Natural killer cell (primary cell): ENCODE data around the gene B4GALT2. TPM values are rescaled to one million over a fixed set of nuclear protein-coding genes. Genes with fewer than 3 reads are reported as not detected.
A peak's percentile ranks its signal among the peaks of the same experiment; 100 is the strongest.

Source experiments
- ATAC-seq, 3 donors: fragments of 150-1000 bp in 2 of 3; fragments of 200-7000 bp in 1 of 3; cut with Tn5 transposase; 1 replicate in 1 of 3; 2 replicates in 2 of 3; pipeline ENCODE4 v1.10.0; 2021; ENCODE audit warnings: mild to moderate bottlenecking in 2 of 3, moderate library complexity in 2 of 3
- DNase-seq, 2 donors: peaks; one replicate each; pipeline versions ENCODE4 v3.0.0 to v3.0.0-alpha.2; 2013 to 2021; ENCODE audit warnings: mixed read lengths in 1 of 2
- H3K27ac ChIP-seq: one replicate; pipeline ENCODE4 v1.5.1; 2013; ENCODE audit warnings: mild to moderate bottlenecking, low read length
- H3K27me3 ChIP-seq: one replicate; pipeline ENCODE4 v1.6.1; 2013; ENCODE audit warnings: low read length; ENCODE audit not compliant: control insufficient read depth, insufficient read depth
- H3K36me3 ChIP-seq: one replicate; pipeline ENCODE4 v1.6.1; 2013; ENCODE audit warnings: low read length; ENCODE audit not compliant: control insufficient read depth, insufficient read depth
- H3K4me1 ChIP-seq: one replicate; pipeline ENCODE4 v1.6.1; 2013; ENCODE audit warnings: low read length; ENCODE audit not compliant: control insufficient read depth, insufficient read depth
- H3K4me3 ChIP-seq: one replicate; pipeline ENCODE4 v1.5.1; 2013; ENCODE audit warnings: low read length
- H3K9me3 ChIP-seq: one replicate; pipeline ENCODE4 v1.6.1; 2013; ENCODE audit warnings: low read length; ENCODE audit not compliant: control insufficient read depth, insufficient read depth
- H3K27ac Mint-ChIP-seq, 2 donors: one replicate each; pipeline ENCODE4 v1.8.0; 2022; ENCODE audit warnings: mild to moderate bottlenecking in 2 of 2, mixed read lengths in 2 of 2, moderate library complexity in 1 of 2
- H3K27me3 Mint-ChIP-seq, 2 donors: one replicate each; pipeline ENCODE4 v1.8.0; 2022; ENCODE audit warnings: low read depth in 2 of 2, mixed read lengths in 2 of 2
- H3K36me3 Mint-ChIP-seq: one replicate; pipeline ENCODE4 v1.8.0; 2022; ENCODE audit warnings: mixed read lengths
- H3K4me1 Mint-ChIP-seq, 2 donors: one replicate each; pipeline ENCODE4 v1.8.0; 2022; ENCODE audit warnings: mixed read lengths in 2 of 2
- H3K4me3 Mint-ChIP-seq: one replicate; pipeline ENCODE4 v1.8.0; 2022; ENCODE audit warnings: mild to moderate bottlenecking, moderate library complexity, mixed read lengths
- H3K9me3 Mint-ChIP-seq, 2 donors: one replicate each; pipeline ENCODE4 v1.8.0; 2022; ENCODE audit warnings: mixed read lengths in 2 of 2
- CTCF ChIP-seq: fragments of 200-600 bp; IDR thresholded peaks from one replicate; pipeline ENCODE4 v1.8.0; 2022; ENCODE audit warnings: antibody characterized with exemption
- WGBS: methylation state at CpG from one replicate; pipeline ENCODE4 v1.1.7; 2013; ENCODE audit warnings: missing lambda C conversion rate; ENCODE audit not compliant: insufficient coverage; 5-methylcytosine and 5-hydroxymethylcytosine counted together
- intact Hi-C: fragments of 100-400 bp; cut with micrococcal nuclease; formaldehyde crosslinking; loops from one replicate; pipeline ENCODE4 v1.14.2; 2022
- total RNA-seq, 4 donors: library from RNA; stranded (reverse); fragments of 120-200 nt in 1 of 4; gene quantifications; one replicate each; pipeline versions ENCODE4 v1.2.3 to v1.2.4, GENCODE V29; 2013 to 2022

Gene B4GALT2
- total RNA-seq, 3 donors from 2014 or later (not counting 1 experiment from before 2014, with no cell fraction given), result 1.5 to 5.5 (median 2.2) TPM

DNA sequence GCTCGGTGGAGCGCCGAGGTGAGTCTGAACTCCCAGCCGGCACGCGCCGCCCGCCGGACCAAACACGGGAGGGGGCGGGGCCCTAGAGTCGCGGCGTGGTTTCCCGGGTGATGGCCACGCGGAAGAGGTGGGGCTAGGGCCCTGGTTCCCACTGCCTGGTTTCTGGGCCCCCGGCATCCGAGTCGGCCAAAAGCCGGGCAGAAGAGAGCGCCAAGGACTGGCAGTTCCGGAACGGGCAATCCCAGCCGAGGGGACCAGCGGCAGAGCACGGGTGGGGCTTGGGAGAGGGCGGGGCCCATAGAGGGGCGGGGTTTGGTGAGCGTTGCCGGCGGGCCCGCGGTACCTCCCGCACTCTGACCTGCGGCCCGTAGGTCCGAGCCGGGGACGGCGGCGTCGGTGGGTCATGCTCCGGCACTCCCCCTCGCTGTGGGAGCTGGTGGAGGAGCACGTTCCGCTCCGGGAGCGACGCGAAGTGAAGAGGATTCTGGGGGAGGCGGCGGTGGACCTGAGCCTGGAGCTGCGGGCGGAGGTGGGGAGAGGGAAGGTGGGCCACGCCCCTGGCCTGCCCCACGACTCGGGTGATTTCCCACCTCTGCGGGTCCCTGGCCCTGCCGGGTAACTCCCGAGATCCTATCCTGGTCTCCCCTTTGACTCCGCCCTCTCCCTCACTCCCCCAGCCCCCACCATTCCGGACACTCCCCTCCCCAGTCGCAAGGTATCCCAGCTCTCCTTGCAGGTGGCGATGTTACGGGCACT, 12.6 kb downstream of the B4GALT2 start, which contains the start of gene CCDC24:
Gene CCDC24, plus strand, starts transcription at position 124 of the 756 bp plus-strand sequence. Its CDS starts 280 bp downstream, at position 404.
- Mint-ChIP-seq H3K9me3 (no peaks in the 10 kb centered on the region), H3K4me3 (peak within 1 kb of the TSS; percentile 93), H3K27ac (peak within 1 kb of the TSS; percentile 37 to 93), H3K27me3 (no peaks in the 10 kb centered on the region), H3K36me3 (no peaks in the 10 kb centered on the region), H3K4me1 (peaks cover 4 to 19% of the 10 kb centered on the region in 2 donors)
- intact Hi-C loops, result loop anchor here (1.0 kb wide), 2 partner anchors 17 to 39 kb away; partner anchors contain the start of gene ATP6V0B
- peak within 1 kb of the TSS; percentile 74 for H3K4me3 ChIP-seq
- H3K36me3 ChIP-seq, result no peaks in the 10 kb centered on the region
- no peak for TF ChIP-seq CTCF
- under 1% methylated on average over 66 of the region's 66 CpGs for WGBS
- peaks cover 16% of the 10 kb centered on the region for H3K4me1 ChIP-seq
- peak; percentile 80 to 83 for DNase-seq
- peak; percentile 89 to 95 (median 91) for ATAC-seq
- H3K27me3 ChIP-seq, result no peaks in the 10 kb centered on the region
- peak within 1 kb of the TSS; percentile 41 for H3K27ac ChIP-seq
- H3K9me3 ChIP-seq, result no peaks in the 10 kb centered on the region

DNA sequence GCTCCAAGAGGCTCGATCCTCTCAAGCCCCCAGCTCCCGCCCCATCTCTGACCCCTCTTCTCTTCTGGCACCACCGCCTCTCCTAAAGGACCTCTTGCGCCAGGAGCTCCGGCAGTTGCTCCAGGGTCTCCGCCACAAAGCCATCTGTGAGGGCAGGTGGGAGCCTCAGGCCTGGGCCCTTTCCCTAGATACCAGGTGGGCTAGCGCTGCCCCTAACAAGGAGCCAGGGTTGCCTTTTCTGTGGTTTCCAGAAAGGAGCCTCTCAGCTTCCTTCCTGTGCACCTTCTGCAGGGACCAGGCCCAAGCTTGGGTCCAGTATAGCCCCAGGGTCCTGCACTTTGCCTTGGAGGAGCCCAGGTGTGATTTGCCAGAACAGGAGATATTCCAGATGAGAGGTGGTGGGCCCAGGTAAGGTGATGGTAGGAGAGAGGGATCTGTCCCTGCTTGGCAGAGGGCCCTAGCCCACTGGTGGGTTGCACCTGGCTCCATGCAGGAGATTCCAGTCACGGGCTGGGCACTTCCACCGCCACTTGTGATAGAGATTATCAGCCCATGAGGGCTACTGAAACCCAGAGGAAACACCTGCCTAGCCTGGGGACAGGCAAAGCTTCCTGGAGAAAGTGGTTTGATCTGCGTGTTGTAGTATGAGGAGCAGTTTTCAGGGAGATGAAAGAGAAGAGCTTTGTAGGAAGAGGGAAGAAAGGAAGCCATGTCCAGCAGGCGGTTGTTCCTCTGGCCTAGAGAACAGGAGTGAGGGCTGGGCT, 13.4 kb downstream of the B4GALT2 start:
- no peak for ATAC-seq

DNA sequence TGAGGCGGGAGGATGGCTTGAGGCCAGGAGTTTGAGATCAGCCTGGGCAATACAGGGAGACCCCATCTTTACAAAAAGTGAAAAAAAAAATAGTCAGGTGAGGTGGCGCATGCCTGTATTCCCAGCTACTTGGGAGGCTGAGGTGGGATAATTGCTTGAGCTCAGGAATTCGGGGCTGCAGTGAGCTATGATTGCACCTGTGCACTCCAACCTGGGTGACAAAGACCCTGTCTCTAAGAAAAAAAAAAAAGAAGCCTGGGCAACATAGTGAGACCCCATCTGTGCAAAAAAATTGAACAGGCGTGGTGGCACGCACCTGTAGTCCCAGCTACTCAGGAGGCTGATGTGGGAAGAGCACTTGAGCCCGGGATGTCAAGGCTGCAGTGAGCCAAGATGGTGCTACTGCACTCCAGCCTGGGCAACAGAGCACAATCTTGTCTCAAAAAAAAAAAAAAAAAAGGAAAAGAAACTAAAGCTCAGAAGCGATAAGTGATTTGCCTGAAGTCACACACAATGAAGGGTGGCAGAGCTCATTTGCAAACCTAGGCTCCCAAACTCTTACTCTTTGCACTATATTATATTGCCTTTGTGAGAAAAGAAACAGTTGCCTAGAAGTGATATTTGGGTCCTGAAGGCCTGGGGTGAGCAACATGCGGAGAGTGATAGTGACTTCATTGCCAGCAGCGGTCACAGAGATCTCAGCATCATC, 14.3 kb downstream of the B4GALT2 start:
- H3K27me3 Mint-ChIP-seq, result no peaks in the 10 kb centered on the region
- H3K4me1 ChIP-seq, result peaks cover 16% of the 10 kb centered on the region
- H3K4me3 Mint-ChIP-seq, result peak overlapping the region; percentile 9
- TF ChIP-seq CTCF, result no peak
- H3K9me3 ChIP-seq, result no peaks in the 10 kb centered on the region
- ATAC-seq, result no peak
- no peaks in the 10 kb centered on the region for H3K27me3 ChIP-seq
- no peak overlapping the region for H3K4me3 ChIP-seq
- H3K36me3 ChIP-seq, result no peaks in the 10 kb centered on the region
- intact Hi-C loops, result no loop called here
- no peaks in the 10 kb centered on the region for H3K9me3 Mint-ChIP-seq
- H3K36me3 Mint-ChIP-seq, result no peaks in the 10 kb centered on the region
- WGBS, result 92% methylated on average over 8 of the region's 9 CpGs
- DNase-seq, result no peak
- no peak overlapping the region for H3K27ac ChIP-seq
- H3K4me1 Mint-ChIP-seq, result peaks cover 4 to 19% of the 10 kb centered on the region in 2 donors
- H3K27ac Mint-ChIP-seq, result peak overlapping the region; percentile 34 to 93

More for the DNA sequence above, 13.4 kb downstream of the B4GALT2 start:
- peak overlapping the region; percentile 37 to 93 for H3K27ac Mint-ChIP-seq
- Histone ChIP-seq H3K9me3 (no peaks in the 10 kb centered on the region), H3K36me3 (no peaks in the 10 kb centered on the region), H3K27ac (no peak overlapping the region), H3K4me1 (peaks cover 16% of the 10 kb centered on the region), H3K4me3 (peak overlapping the region; percentile 74), H3K27me3 (no peaks in the 10 kb centered on the region)
- H3K27me3 Mint-ChIP-seq, result no peaks in the 10 kb centered on the region
- DNase-seq, result no peak
- no peaks in the 10 kb centered on the region for H3K9me3 Mint-ChIP-seq
- no peak for TF ChIP-seq CTCF
- no peaks in the 10 kb centered on the region for H3K36me3 Mint-ChIP-seq
- WGBS, result 51% methylated on average over 11 of the region's 11 CpGs
- peaks cover 4 to 19% of the 10 kb centered on the region in 2 donors for H3K4me1 Mint-ChIP-seq
- peak overlapping the region; percentile 93 for H3K4me3 Mint-ChIP-seq
- intact Hi-C loops, result no loop called here
